ENCODE data around the gene TPCN1. TPM values are rescaled to one million over a fixed set of nuclear protein-coding genes. Genes with fewer than 3 reads are reported as not detected.

The TPCN1 gene
- total and polyA plus RNA-seq, 11 donors, result 22.6 to 136 (median 80.5) TPM

GRCh38 chr12:113207613-113208040 lies 13.6 kb upstream of the TPCN1 start:
- DNase-seq, result no peak
- intact Hi-C loops (cut with DNase I), result loop anchor here in 1 of 10 donors (10.0 kb wide), 1 partner anchor 217 kb away; the partner anchor contains the start of gene SDSL
- Histone ChIP-seq H3K36me3 (no peaks in the 10 kb centered on the region), H3K4me1 (peaks cover 0 to 68% (median 10%) of the 10 kb centered on the region in 12 donors), H3K27ac (peak overlapping the region in 4 of 12 donors; percentile 39 to 91 (median 75)), H3K9me3 (no peaks in the 10 kb centered on the region), H3K27me3 (no peaks in the 10 kb centered on the region), H3K4me3 (no peak overlapping the region)
- WGBS, 4 donors, result 67 to 80% (median 77%) methylated on average over 6 of the region's 6 CpGs
- peak in 1 of 4 donors; percentile 5 for ATAC-seq
- TF ChIP-seq POLR2A (IDR thresholded peaks at IDR 0.05) (no peak), CTCF (IDR thresholded peaks at IDR 0.05) (no peak)

- H3K4me1 ChIP-seq, result peaks cover 0 to 69% (median 10%) of the 10 kb centered on the region in 12 donors
- intact Hi-C loops (cut with DNase I), result loop anchor here in 1 of 10 donors (10.0 kb wide), 1 partner anchor 217 kb away; the partner anchor contains the start of gene SDSL
- H3K4me3 ChIP-seq, result peak overlapping the region in 1 of 12 donors; percentile 25
- no peaks in the 10 kb centered on the region for H3K9me3 ChIP-seq
- H3K36me3 ChIP-seq, result no peaks in the 10 kb centered on the region
- peak; percentile 66 to 86 (median 80) for ATAC-seq
- H3K27me3 ChIP-seq, result no peaks in the 10 kb centered on the region
- 49 to 64% (median 53%) methylated on average over 10 of the region's 10 CpGs for WGBS, 4 donors
- H3K27ac ChIP-seq, result peak overlapping the region in 11 of 12 donors; percentile 11 to 91 (median 65)
- DNase-seq, result peak; percentile 61 to 75 (median 70)
- TF ChIP-seq CTCF (IDR thresholded peaks at IDR 0.05) (no peak), POLR2A (IDR thresholded peaks at IDR 0.05) (no peak)
Observed at GRCh38 chr12:113208041-113208934, 13.0 kb upstream of the TPCN1 start.

GRCh38 chr12:113211160-113211559 lies 10.1 kb upstream of the TPCN1 start:
- peaks cover 0 to 82% (median 21%) of the 10 kb centered on the region in 12 donors for H3K4me1 ChIP-seq
- WGBS, 4 donors, result 85 to 97% (median 95%) methylated on average over 6 of the region's 6 CpGs
- H3K27me3 ChIP-seq, result no peaks in the 10 kb centered on the region
- no peak overlapping the region for H3K4me3 ChIP-seq
- ATAC-seq (no peak), DNase-seq (no peak)
- no peak overlapping the region for H3K27ac ChIP-seq
- intact Hi-C loops (cut with DNase I), result no loop called here
- no peaks in the 10 kb centered on the region for H3K36me3 ChIP-seq
- H3K9me3 ChIP-seq, result no peaks in the 10 kb centered on the region
- TF ChIP-seq POLR2A (IDR thresholded peaks at IDR 0.05), result no peak
- no peak for TF ChIP-seq CTCF (IDR thresholded peaks at IDR 0.05)

- intact Hi-C loops (cut with DNase I), result no loop called here
- Histone ChIP-seq H3K27ac (peak overlapping the region in 7 of 12 donors; percentile 15 to 80 (median 33)), H3K9me3 (no peaks in the 10 kb centered on the region), H3K4me1 (peaks cover 0 to 59% (median 14%) of the 10 kb centered on the region in 12 donors), H3K36me3 (no peaks in the 10 kb centered on the region), H3K27me3 (no peaks in the 10 kb centered on the region), H3K4me3 (no peak overlapping the region)
- TF ChIP-seq POLR2A (IDR thresholded peaks at IDR 0.05) (no peak), CTCF (IDR thresholded peaks at IDR 0.05) (peak in 1 of 12 donors; percentile 12)
- DNase-seq (peak in 4 of 5 donors; percentile 56 to 82 (median 68)), ATAC-seq (peak; percentile 82 to 96 (median 94))
- 50 to 65% (median 59%) methylated on average over 5 of the region's 5 CpGs for WGBS, 4 donors
Observed at GRCh38 chr12:113214895-113215400, 6.3 kb upstream of the TPCN1 start.
